Trophoblast cell (in vitro differentiated cells and primary cell): ENCODE measurements around the gene INAVA.

Experiments used
- DNase-seq, 2 donors: peaks; one replicate each; pipeline ENCODE4 v3.0.0-alpha.2; 2016
- H2AFZ ChIP-seq: 2 replicates; pipeline ENCODE4 v1.6.1; 2013; ENCODE audit warnings: low read length, moderate library complexity, mild to moderate bottlenecking; ENCODE audit not compliant: insufficient read depth, poor library complexity
- H2AK5ac ChIP-seq: 2 replicates; pipeline ENCODE4 v1.6.1; 2013; ENCODE audit warnings: mild to moderate bottlenecking, low read length
- H2BK120ac ChIP-seq: 2 replicates; pipeline ENCODE4 v1.6.1; 2013; ENCODE audit warnings: low read length, mild to moderate bottlenecking, moderate library complexity; ENCODE audit not compliant: insufficient read depth, poor library complexity
- H2BK12ac ChIP-seq: 2 replicates; pipeline ENCODE4 v1.6.1; 2013; ENCODE audit warnings: mild to moderate bottlenecking, low read length, moderate library complexity
- H2BK5ac ChIP-seq: 2 replicates; pipeline ENCODE4 v1.6.1; 2013; ENCODE audit warnings: low read length, low read depth, moderate library complexity, mild to moderate bottlenecking; ENCODE audit not compliant: poor library complexity
- H3K14ac ChIP-seq: 2 replicates; pipeline ENCODE4 v1.6.1; 2013; ENCODE audit warnings: mild to moderate bottlenecking, low read length
- H3K18ac ChIP-seq: 2 replicates; pipeline ENCODE4 v1.6.1; 2013; ENCODE audit warnings: mild to moderate bottlenecking, low read length
- H3K23ac ChIP-seq: 2 replicates; pipeline ENCODE4 v1.6.1; 2013; ENCODE audit warnings: low read length
- H3K27ac ChIP-seq: 2 replicates; pipeline ENCODE4 v1.5.1; 2013; ENCODE audit warnings: low read depth, mild to moderate bottlenecking, inconsistent platforms, low read length, moderate library complexity
- H3K27me3 ChIP-seq: 2 replicates; pipeline ENCODE4 v1.6.1; 2013; ENCODE audit warnings: inconsistent platforms, mild to moderate bottlenecking, low read length, moderate library complexity; ENCODE audit not compliant: insufficient read depth
- H3K36me3 ChIP-seq, 2 experiments: 1 replicate in 1 of 2; 2 replicates in 1 of 2; pipeline ENCODE4 v1.6.1; 2013; ENCODE audit warnings: low read length in 2 of 2, mild to moderate bottlenecking in 2 of 2, moderate library complexity in 1 of 2; ENCODE audit not compliant: insufficient read depth in 2 of 2, control insufficient read depth in 1 of 2
- H3K4ac ChIP-seq: 2 replicates; pipeline ENCODE4 v1.6.1; 2013; ENCODE audit warnings: low read depth, mild to moderate bottlenecking, low read length, moderate library complexity
- H3K4me1 ChIP-seq, 2 experiments: 1 replicate in 1 of 2; 2 replicates in 1 of 2; pipeline ENCODE4 v1.6.1; 2013; ENCODE audit warnings: low read length in 2 of 2, mild to moderate bottlenecking in 2 of 2, moderate library complexity in 1 of 2; ENCODE audit not compliant: insufficient read depth in 2 of 2, control insufficient read depth in 1 of 2
- H3K4me2 ChIP-seq: 2 replicates; pipeline ENCODE4 v1.6.1; 2013; ENCODE audit warnings: inconsistent platforms, mild to moderate bottlenecking, low read length, moderate library complexity
- H3K4me3 ChIP-seq: 2 replicates; pipeline ENCODE4 v1.5.1; 2013; ENCODE audit warnings: mild to moderate bottlenecking, low read depth, low read length, inconsistent platforms
- H3K79me1 ChIP-seq: one replicate; pipeline ENCODE4 v1.6.1; 2013; ENCODE audit warnings: low read length
- H3K79me2 ChIP-seq: 2 replicates; pipeline ENCODE4 v1.6.1; 2013; ENCODE audit warnings: low read length, mild to moderate bottlenecking; ENCODE audit not compliant: control insufficient read depth, insufficient read depth, poor library complexity
- H3K9ac ChIP-seq: 2 replicates; pipeline ENCODE4 v1.6.1; 2013; ENCODE audit warnings: mild to moderate bottlenecking, low read length
- H3K9me3 ChIP-seq: 2 replicates; pipeline ENCODE4 v1.6.1; 2013; ENCODE audit warnings: low read depth, mild to moderate bottlenecking, control low read depth, inconsistent platforms, low read length; ENCODE audit not compliant: insufficient read depth
- H4K12ac ChIP-seq: 2 replicates; pipeline ENCODE4 v1.6.1; 2013; ENCODE audit warnings: low read depth, mild to moderate bottlenecking, low read length, moderate library complexity
- H4K8ac ChIP-seq: 2 replicates; pipeline ENCODE4 v1.6.1; 2013; ENCODE audit warnings: low read depth, mild to moderate bottlenecking, low read length, moderate library complexity
- H4K91ac ChIP-seq: one replicate; pipeline ENCODE4 v1.6.1; 2013; ENCODE audit warnings: low read depth, mild to moderate bottlenecking, low read length, moderate library complexity
- WGBS: extraction: QIAGEN DNeasy Blood & Tissue Kit; methylation state at CpG from one replicate; pipeline ENCODE4 v1.1.7; 2013; ENCODE audit warnings: missing lambda C conversion rate; ENCODE audit not compliant: insufficient read length, insufficient coverage; ENCODE audit errors: extremely low coverage; 5-methylcytosine and 5-hydroxymethylcytosine counted together

The INAVA gene

DNA sequence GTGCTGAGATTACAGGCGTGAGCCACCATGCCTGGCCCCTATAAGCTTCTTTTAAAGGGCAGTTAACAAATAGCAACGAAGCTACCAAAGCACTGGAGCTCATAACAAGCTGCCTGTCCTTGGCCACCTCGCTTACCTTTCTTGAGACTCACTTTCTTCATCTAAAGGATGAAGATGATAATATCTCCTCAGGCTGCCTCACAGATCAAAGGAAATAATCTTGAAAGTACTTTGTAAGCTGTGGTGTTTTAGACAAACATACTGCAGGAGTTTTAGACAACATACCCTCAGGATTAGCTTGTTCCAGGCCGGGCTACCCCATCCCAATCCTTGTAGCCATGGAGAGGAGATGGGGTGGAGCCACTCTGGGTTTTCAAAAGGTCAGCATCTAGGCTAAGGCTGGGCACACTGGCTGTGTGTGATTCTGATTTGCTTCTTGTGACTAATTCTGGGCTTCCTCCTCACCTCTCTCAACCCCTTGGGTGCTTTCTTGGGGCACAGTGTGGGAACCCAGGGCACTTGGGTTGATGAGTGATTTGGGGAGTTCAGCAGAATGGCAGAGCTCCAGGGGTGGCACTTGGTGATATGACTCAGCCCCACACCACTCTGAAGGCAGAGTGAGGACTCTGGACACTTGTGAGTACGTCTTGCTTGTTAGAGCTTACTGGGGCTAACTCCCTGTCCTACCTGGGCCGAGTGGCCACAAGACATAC, 16.7 kb upstream of the INAVA start:
- no peak overlapping the region for H3K23ac ChIP-seq
- H3K9me3 ChIP-seq, result no peaks in the 10 kb centered on the region
- no peak overlapping the region for H3K27ac ChIP-seq
- H3K14ac ChIP-seq, result no peak overlapping the region
- H3K36me3 ChIP-seq, result no peaks in the 10 kb centered on the region
- DNase-seq, result no peak
- H2AFZ ChIP-seq, result no peak overlapping the region
- H4K12ac ChIP-seq, result no peak overlapping the region
- H2AK5ac ChIP-seq, result no peak overlapping the region
- no peak overlapping the region for H3K4me3 ChIP-seq
- H3K4me2 ChIP-seq, result no peak overlapping the region
- no peaks in the 10 kb centered on the region for H3K79me2 ChIP-seq
- H2BK5ac ChIP-seq, result no peak overlapping the region
- no peaks in the 10 kb centered on the region for H3K27me3 ChIP-seq
- H4K8ac ChIP-seq, result no peak overlapping the region
- no peak overlapping the region for H3K9ac ChIP-seq
- no peak overlapping the region for H2BK120ac ChIP-seq
- H2BK12ac ChIP-seq, result no peak overlapping the region
- H3K18ac ChIP-seq, result no peak overlapping the region
- H4K91ac ChIP-seq, result no peak overlapping the region
- no CpG with 5 or more reads among the region's 6 CpGs for WGBS
- H3K79me1 ChIP-seq, result no peaks in the 10 kb centered on the region
- peaks cover 0 to 9% of the 10 kb centered on the region in 2 experiments for H3K4me1 ChIP-seq
- no peak overlapping the region for H3K4ac ChIP-seq

DNA sequence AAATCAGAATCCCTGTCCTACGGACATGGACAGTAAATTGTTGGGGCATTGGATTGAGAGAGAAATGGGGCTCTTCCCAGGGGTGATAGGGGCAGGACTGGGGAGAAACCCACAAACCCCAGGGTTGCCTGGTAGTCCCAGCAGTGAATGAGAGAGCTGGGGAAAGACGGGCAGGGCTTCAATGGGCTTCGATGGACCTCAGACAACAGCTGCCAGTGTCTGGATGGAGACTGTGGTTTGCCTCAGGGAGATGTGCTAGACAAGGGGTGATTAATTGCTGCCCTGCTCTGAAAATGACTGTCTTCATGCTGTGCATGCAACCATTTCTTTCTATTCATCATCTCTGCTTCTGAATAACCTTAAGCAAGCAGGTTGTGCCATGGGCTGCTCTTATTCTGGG, 14.5 kb upstream of the INAVA start:
- no peaks in the 10 kb centered on the region for H3K79me1 ChIP-seq
- no peaks in the 10 kb centered on the region for H3K79me2 ChIP-seq
- H3K23ac ChIP-seq, result no peak overlapping the region
- H3K36me3 ChIP-seq, result no peaks in the 10 kb centered on the region
- no peak overlapping the region for H4K91ac ChIP-seq
- H2BK5ac ChIP-seq, result no peak overlapping the region
- H3K18ac ChIP-seq, result no peak overlapping the region
- peaks cover 0 to 9% of the 10 kb centered on the region in 2 experiments for H3K4me1 ChIP-seq
- no CpG with 5 or more reads among the region's 3 CpGs for WGBS
- no peak overlapping the region for H2BK120ac ChIP-seq
- no peak overlapping the region for H2BK12ac ChIP-seq
- no peak overlapping the region for H2AFZ ChIP-seq
- no peak overlapping the region for H3K14ac ChIP-seq
- no peak overlapping the region for H3K9ac ChIP-seq
- no peak overlapping the region for H3K4me2 ChIP-seq
- no peak overlapping the region for H4K8ac ChIP-seq
- no peak overlapping the region for H2AK5ac ChIP-seq
- no peak overlapping the region for H4K12ac ChIP-seq
- no peak overlapping the region for H3K4ac ChIP-seq
- no peaks in the 10 kb centered on the region for H3K27me3 ChIP-seq
- H3K4me3 ChIP-seq, result no peak overlapping the region
- no peak overlapping the region for H3K27ac ChIP-seq
- no peak for DNase-seq
- no peaks in the 10 kb centered on the region for H3K9me3 ChIP-seq

DNA sequence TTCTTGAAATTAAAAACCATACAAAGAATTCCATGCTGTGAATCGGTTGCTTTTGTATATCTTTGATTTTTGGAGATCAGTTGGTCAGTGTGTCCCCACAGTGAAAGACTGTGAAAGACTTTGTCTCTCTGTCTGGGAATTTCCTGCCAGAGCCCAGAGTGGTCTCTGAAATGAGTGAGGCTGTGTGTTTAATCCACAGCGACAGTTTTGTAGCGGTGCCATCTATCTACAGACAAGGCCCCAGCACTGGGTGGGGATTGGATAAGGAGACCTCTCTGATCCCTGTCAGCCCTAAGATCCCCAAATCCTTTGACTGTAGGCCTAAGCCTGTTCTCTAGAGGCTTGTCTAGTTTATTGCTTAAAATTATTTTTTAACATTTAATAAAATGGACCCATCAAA, 11.6 kb upstream of the INAVA start:
- no peak overlapping the region for H2AK5ac ChIP-seq

DNA sequence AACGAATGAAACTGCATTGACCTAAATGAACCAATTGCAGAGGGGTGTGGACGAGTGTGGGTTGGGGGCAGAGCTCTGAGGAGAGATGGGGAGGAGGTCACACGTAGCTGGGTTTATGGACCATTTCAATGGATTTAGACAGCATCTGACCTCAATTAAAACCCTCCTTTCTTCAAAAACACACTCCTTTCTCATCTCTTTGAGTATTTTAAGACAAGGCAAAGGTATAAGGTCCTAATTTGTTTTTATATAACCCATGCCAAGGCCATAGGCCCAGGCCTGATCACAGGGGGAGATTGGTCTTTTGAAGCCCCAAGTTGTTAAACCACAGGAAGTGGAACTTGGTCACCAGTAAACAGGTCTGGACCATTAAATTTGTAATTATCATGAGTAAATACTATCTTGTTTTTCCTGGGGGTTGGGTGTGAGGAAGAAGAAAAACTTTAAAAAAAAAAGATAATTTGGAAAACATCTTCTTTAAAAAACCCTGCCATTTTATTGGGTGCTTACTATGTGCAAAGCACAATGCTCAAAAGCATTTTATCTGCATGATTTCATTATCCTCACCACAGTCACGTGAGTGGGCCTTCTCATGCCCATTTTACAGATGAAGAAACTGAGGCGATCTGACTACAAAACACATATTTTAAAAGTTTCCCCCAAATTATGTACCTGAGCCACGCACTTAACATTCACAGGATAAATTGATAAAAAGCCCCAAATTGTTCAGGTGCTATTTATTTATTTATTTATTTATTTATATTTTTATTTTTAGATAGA, 8.9 kb upstream of the INAVA start:
- peaks cover 1% of the 10 kb centered on the region for H3K79me1 ChIP-seq
- H4K91ac ChIP-seq, result no peak overlapping the region
- no peak overlapping the region for H2BK5ac ChIP-seq
- H3K14ac ChIP-seq, result no peak overlapping the region
- no CpG with 5 or more reads among the region's 6 CpGs for WGBS
- no peak overlapping the region for H3K18ac ChIP-seq
- H3K4me3 ChIP-seq, result no peak overlapping the region
- H3K27ac ChIP-seq, result no peak overlapping the region
- H2BK12ac ChIP-seq, result no peak overlapping the region
- DNase-seq, result no peak
- H3K23ac ChIP-seq, result no peak overlapping the region
- H3K4me1 ChIP-seq, result peaks cover 15 to 19% of the 10 kb centered on the region in 2 experiments
- no peak overlapping the region for H2AFZ ChIP-seq
- H2AK5ac ChIP-seq, result no peak overlapping the region
- H3K79me2 ChIP-seq, result no peaks in the 10 kb centered on the region
- H3K4ac ChIP-seq, result no peak overlapping the region
- H4K8ac ChIP-seq, result no peak overlapping the region
- no peak overlapping the region for H3K4me2 ChIP-seq
- H4K12ac ChIP-seq, result no peak overlapping the region
- no peaks in the 10 kb centered on the region for H3K36me3 ChIP-seq
- H3K9me3 ChIP-seq, result no peaks in the 10 kb centered on the region
- no peak overlapping the region for H3K9ac ChIP-seq
- no peaks in the 10 kb centered on the region for H3K27me3 ChIP-seq
- H2BK120ac ChIP-seq, result no peak overlapping the region

More for the DNA sequence above, 11.6 kb upstream of the INAVA start:
- H3K4me1 ChIP-seq, result peaks cover 3 to 11% of the 10 kb centered on the region in 2 experiments
- H3K4me3 ChIP-seq, result no peak overlapping the region
- no peak overlapping the region for H3K14ac ChIP-seq
- H4K12ac ChIP-seq, result no peak overlapping the region
- H2BK5ac ChIP-seq, result no peak overlapping the region
- H4K91ac ChIP-seq, result no peak overlapping the region
- no peaks in the 10 kb centered on the region for H3K79me2 ChIP-seq
- no peak overlapping the region for H2BK12ac ChIP-seq
- H4K8ac ChIP-seq, result no peak overlapping the region
- no peaks in the 10 kb centered on the region for H3K36me3 ChIP-seq
- H3K18ac ChIP-seq, result no peak overlapping the region
- no peak for DNase-seq
- H3K4ac ChIP-seq, result no peak overlapping the region
- WGBS, result no CpG with 5 or more reads among the region's 3 CpGs
- H3K9ac ChIP-seq, result no peak overlapping the region
- no peak overlapping the region for H3K4me2 ChIP-seq
- H3K9me3 ChIP-seq, result no peaks in the 10 kb centered on the region
- H3K79me1 ChIP-seq, result no peaks in the 10 kb centered on the region
- no peak overlapping the region for H2BK120ac ChIP-seq
- H3K27me3 ChIP-seq, result no peaks in the 10 kb centered on the region
- no peak overlapping the region for H3K23ac ChIP-seq
- no peak overlapping the region for H2AFZ ChIP-seq
- H3K27ac ChIP-seq, result no peak overlapping the region
